DOHH2 (cell line): ENCODE measurements around the gene TMC7.

Experiments used
- H3F3A ChIP-seq: fragments of 200-600 bp; sonication (generic), shearing (Covaris generic); 2 replicates; pipeline ENCODE4 v1.6.0; 2016; ENCODE audit warnings: antibody characterized with exemption, mild to moderate bottlenecking; ENCODE audit not compliant: control insufficient read depth, insufficient read depth
- H3K27ac ChIP-seq: fragments of 200-600 bp; sonication (generic); 2 replicates; pipeline ENCODE4 v1.5.1; 2014; ENCODE audit warnings: low read depth, mild to moderate bottlenecking, low read length, moderate library complexity
- H3K27me3 ChIP-seq: fragments of 200-600 bp; sonication (generic); 2 replicates; pipeline ENCODE4 v1.6.1; 2014; ENCODE audit warnings: mild to moderate bottlenecking, low read length, mixed read lengths; ENCODE audit not compliant: control insufficient read depth
- H3K36me3 ChIP-seq: fragments of 200-600 bp; sonication (generic); 2 replicates; pipeline ENCODE4 v1.6.1; 2014; ENCODE audit warnings: mild to moderate bottlenecking, low read length, moderate library complexity, mixed read lengths; ENCODE audit not compliant: control insufficient read depth
- H3K4me1 ChIP-seq: fragments of 200-600 bp; sonication (generic); 2 replicates; pipeline ENCODE4 v1.6.1; 2014; ENCODE audit warnings: mild to moderate bottlenecking, low read length, mixed read lengths; ENCODE audit not compliant: control insufficient read depth
- H3K4me2 ChIP-seq: fragments of 200-600 bp; sonication (generic); 2 replicates; pipeline ENCODE4 v1.6.0; 2014; ENCODE audit warnings: mild to moderate bottlenecking, low read length, moderate library complexity
- H3K4me3 ChIP-seq: fragments of 200-600 bp; sonication (generic); 2 replicates; pipeline ENCODE4 v1.5.1; 2014; ENCODE audit warnings: mild to moderate bottlenecking, low read length, mixed read lengths
- H3K79me2 ChIP-seq: fragments of 200-600 bp; sonication (generic); 2 replicates; pipeline ENCODE4 v1.6.1; 2014; ENCODE audit warnings: mild to moderate bottlenecking, low read length, mixed read lengths; ENCODE audit not compliant: control insufficient read depth
- H3K9me2 ChIP-seq: fragments of 200-600 bp; sonication (generic); replicated peaks from 2 replicates; pipeline ENCODE4 v1.6.1; 2014; ENCODE audit warnings: mild to moderate bottlenecking, low read length, mixed read lengths; ENCODE audit not compliant: control insufficient read depth
- H3K9me3 ChIP-seq: fragments of 200-600 bp; sonication (generic); 2 replicates; pipeline ENCODE4 v1.6.1; 2014; ENCODE audit warnings: antibody characterized with exemption, low read length, mixed read lengths; ENCODE audit not compliant: control insufficient read depth, insufficient read depth
- H4K20me1 ChIP-seq: fragments of 200-600 bp; sonication (generic); 2 replicates; pipeline ENCODE4 v1.6.0; 2014; ENCODE audit warnings: low read depth, mild to moderate bottlenecking, antibody characterized with exemption, low read length, moderate library complexity; ENCODE audit not compliant: control insufficient read depth, insufficient read depth
- CTCF ChIP-seq: fragments of 200-600 bp; sonication (generic); IDR thresholded peaks from one replicate; pipeline ENCODE4 v1.5.1; 2014; ENCODE audit warnings: antibody characterized with exemption, mild to moderate bottlenecking, low read depth, low read length; ENCODE audit not compliant: poor library complexity, severe bottlenecking
- EZH2phosphoT487 ChIP-seq: fragments of 200-600 bp; sonication (generic); IDR thresholded peaks from 2 replicates; pipeline ENCODE4 v1.6.1; 2017; ENCODE audit warnings: borderline replicate concordance, mild to moderate bottlenecking, antibody characterized with exemption, low read length, moderate library complexity, mixed read lengths

The TMC7 gene

GRCh38 chr16:18983565-18984434 is at the start of gene TMC7:
TMC7 (plus strand) TSS chr16:18983934; CDS start chr16:18984064, 130 bp downstream.
- Histone ChIP-seq H3K27ac (no peak within 1 kb of the TSS), H3K9me2 (no peaks in the 10 kb centered on the region), H3K9me3 (no peaks in the 10 kb centered on the region), H3K4me3 (no peak within 1 kb of the TSS), H3K4me2 (no peak within 1 kb of the TSS), H3K4me1 (no peaks in the 10 kb centered on the region), H3K79me2 (no peaks in the 10 kb centered on the region), H3K27me3 (0 out of 2 replicates have a peak, but pooled peaks cover 3% of the 10 kb centered on the region), H3K36me3 (no peaks in the 10 kb centered on the region), H3F3A (no peaks in the 10 kb centered on the region), H4K20me1 (no peaks in the 10 kb centered on the region)
- no peak for TF ChIP-seq EZH2phosphoT487
- TF ChIP-seq CTCF, result peak; percentile 37

GRCh38 chr16:18936727-18937340 is 46.9 kb upstream of the TMC7 start:
- Histone ChIP-seq H3K36me3 (no peaks in the 10 kb centered on the region), H3K9me2 (no peaks in the 10 kb centered on the region)
- TF ChIP-seq EZH2phosphoT487 (no peak), CTCF (no peak)

GRCh38 chr16:18937390-18937789 is 46.3 kb upstream of the TMC7 start:
- H3K4me1 ChIP-seq, result peaks cover 4% of the 10 kb centered on the region
- no peak for TF ChIP-seq EZH2phosphoT487
- TF ChIP-seq CTCF, result no peak
- no peaks in the 10 kb centered on the region for H3F3A ChIP-seq
- H3K9me2 ChIP-seq, result no peaks in the 10 kb centered on the region
- H3K27ac ChIP-seq, result no peak overlapping the region
- H3K9me3 ChIP-seq, result no peaks in the 10 kb centered on the region
- H3K27me3 ChIP-seq, result no peaks in the 10 kb centered on the region
- no peaks in the 10 kb centered on the region for H4K20me1 ChIP-seq
- no peaks in the 10 kb centered on the region for H3K79me2 ChIP-seq
- H3K4me3 ChIP-seq, result no peak overlapping the region
- no peak overlapping the region for H3K4me2 ChIP-seq
- H3K36me3 ChIP-seq, result no peaks in the 10 kb centered on the region

More at GRCh38 chr16:18936727-18937340, 46.9 kb upstream of the TMC7 start:
- Histone ChIP-seq H3K4me2 (no peak overlapping the region), H3K79me2 (no peaks in the 10 kb centered on the region), H3K4me3 (no peak overlapping the region), H3K9me3 (no peaks in the 10 kb centered on the region), H3K27ac (no peak overlapping the region), H4K20me1 (no peaks in the 10 kb centered on the region), H3K27me3 (no peaks in the 10 kb centered on the region), H3K4me1 (peaks cover 9% of the 10 kb centered on the region), H3F3A (no peaks in the 10 kb centered on the region)
